Measurements from ENCODE around the gene BRD8.

- TF ChIP-seq, protein P1, sequence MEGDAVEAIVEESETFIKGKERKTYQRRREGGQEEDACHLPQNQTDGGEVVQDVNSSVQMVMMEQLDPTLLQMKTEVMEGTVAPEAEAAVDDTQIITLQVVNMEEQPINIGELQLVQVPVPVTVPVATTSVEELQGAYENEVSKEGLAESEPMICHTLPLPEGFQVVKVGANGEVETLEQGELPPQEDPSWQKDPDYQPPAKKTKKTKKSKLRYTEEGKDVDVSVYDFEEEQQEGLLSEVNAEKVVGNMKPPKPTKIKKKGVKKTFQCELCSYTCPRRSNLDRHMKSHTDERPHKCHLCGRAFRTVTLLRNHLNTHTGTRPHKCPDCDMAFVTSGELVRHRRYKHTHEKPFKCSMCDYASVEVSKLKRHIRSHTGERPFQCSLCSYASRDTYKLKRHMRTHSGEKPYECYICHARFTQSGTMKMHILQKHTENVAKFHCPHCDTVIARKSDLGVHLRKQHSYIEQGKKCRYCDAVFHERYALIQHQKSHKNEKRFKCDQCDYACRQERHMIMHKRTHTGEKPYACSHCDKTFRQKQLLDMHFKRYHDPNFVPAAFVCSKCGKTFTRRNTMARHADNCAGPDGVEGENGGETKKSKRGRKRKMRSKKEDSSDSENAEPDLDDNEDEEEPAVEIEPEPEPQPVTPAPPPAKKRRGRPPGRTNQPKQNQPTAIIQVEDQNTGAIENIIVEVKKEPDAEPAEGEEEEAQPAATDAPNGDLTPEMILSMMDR (IDR thresholded peaks at IDR 0.05): peak in 3 of 6 experiments; percentile 35 to 42 (median 40)
- TF ChIP-seq POLR2AphosphoS5 (IDR thresholded peaks at IDR 0.05) (no peak), POLR2A (IDR thresholded peaks at IDR 0.05) (no peak), EP300 (IDR thresholded peaks at IDR 0.05) (no peak)
These were observed 1.9 kb upstream of the BRD8 start for GRCh38 chr5:138180183-138180782.

Data from upper lobe of left lung (tissue), 4 donors.